IPS-15b (cell line): Measurements from ENCODE around the gene MEA1.
"Not testable (repeated sequence)": the region's sequence is repeated elsewhere in the genome, so short reads cannot be mapped to it uniquely, and the experiment has no call there.

Experiments
- H3K27me3 ChIP-seq: one replicate; pipeline ENCODE4 v1.6.1; 2013; ENCODE audit warnings: low read length; ENCODE audit not compliant: control insufficient read depth, insufficient read depth
- H3K36me3 ChIP-seq: one replicate; pipeline ENCODE4 v1.6.1; 2013; ENCODE audit warnings: low read length; ENCODE audit not compliant: control insufficient read depth, insufficient read depth
- H3K4me1 ChIP-seq: one replicate; pipeline ENCODE4 v1.6.1; 2013; ENCODE audit warnings: mild to moderate bottlenecking, low read length; ENCODE audit not compliant: control insufficient read depth, insufficient read depth
- H3K4me3 ChIP-seq: one replicate; pipeline ENCODE4 v1.5.1; 2013; ENCODE audit warnings: low read depth, low read length
- H3K9ac ChIP-seq: one replicate; pipeline ENCODE4 v1.6.1; 2013; ENCODE audit warnings: low read depth, mild to moderate bottlenecking, low read length
- H3K9me3 ChIP-seq: one replicate; pipeline ENCODE4 v1.6.1; 2013; ENCODE audit warnings: mild to moderate bottlenecking, low read length; ENCODE audit not compliant: control insufficient read depth, insufficient read depth

The MEA1 gene

DNA sequence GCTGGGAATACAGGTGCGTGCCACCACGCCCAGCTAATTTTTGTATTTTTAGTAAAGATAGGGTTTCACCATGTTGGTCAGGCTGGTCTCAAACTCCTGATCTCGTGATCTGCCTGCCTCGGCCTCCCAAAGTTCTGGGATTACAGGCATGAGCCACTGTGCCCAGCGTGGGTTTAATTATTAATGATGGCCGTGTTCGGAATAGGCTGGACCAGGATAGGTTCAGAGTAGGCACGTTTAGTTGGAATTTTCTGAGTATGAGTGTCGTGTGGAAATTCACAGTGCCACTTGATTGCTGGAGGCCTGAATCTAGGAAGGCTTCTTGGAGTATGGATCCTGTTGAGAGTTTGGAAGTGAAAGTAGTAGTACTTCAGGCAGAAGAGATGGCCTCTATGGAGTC, 15.5 kb downstream of the MEA1 start:
- not testable (repeated sequence) for H3K4me3 ChIP-seq, H3K4me1 ChIP-seq, H3K9ac ChIP-seq, H3K9me3 ChIP-seq, H3K27me3 ChIP-seq, H3K36me3 ChIP-seq

DNA sequence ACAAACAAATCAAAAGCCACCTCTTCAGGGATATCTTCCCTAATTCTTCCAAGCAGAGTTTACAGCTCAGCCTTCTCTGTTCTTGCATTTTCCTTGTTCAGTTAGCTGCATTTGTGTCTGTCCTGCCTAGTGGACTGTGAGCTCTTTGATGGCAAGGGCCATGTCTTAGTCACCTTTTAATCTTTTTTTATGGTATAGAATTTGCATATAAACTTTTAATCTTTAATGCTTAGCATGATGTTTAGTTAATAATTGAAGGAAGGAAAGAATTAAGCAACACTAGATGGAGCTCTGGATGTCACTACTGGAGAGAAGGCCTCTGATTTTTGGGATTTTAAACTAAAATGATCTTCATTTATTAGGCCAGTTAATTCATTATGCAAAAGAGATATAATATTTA, 17.2 kb downstream of the MEA1 start:
- no peaks in the 10 kb centered on the region for H3K9me3 ChIP-seq
- H3K9ac ChIP-seq: no peak overlapping the region
- no peaks in the 10 kb centered on the region for H3K4me1 ChIP-seq
- H3K36me3 ChIP-seq: no peaks in the 10 kb centered on the region
- H3K27me3 ChIP-seq: no peaks in the 10 kb centered on the region
- H3K4me3 ChIP-seq: no peak overlapping the region

DNA sequence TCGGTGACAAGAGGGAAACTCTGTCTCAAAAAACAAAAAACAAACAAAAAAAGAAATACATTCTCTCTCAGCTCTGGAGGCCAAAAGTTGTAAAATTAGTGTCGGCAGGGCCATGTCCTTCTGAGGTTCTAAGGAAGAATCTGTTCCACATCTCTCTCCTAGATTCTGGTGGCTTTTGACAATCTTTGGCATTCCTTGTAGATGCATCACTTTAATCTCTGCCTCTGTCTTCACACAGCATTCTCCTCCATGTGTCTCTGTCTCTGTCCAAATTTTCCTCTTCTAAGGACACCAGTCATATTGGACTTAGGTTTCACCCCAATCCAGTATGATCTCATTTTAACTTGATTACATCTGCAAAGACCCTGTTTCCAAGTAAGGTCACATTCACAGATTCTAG, 20.3 kb downstream of the MEA1 start:
- H3K4me3 ChIP-seq: no peak overlapping the region
- H3K27me3 ChIP-seq: no peaks in the 10 kb centered on the region
- no peaks in the 10 kb centered on the region for H3K4me1 ChIP-seq
- no peak overlapping the region for H3K9ac ChIP-seq
- H3K36me3 ChIP-seq: peaks cover 3% of the 10 kb centered on the region
- H3K9me3 ChIP-seq: no peaks in the 10 kb centered on the region

DNA sequence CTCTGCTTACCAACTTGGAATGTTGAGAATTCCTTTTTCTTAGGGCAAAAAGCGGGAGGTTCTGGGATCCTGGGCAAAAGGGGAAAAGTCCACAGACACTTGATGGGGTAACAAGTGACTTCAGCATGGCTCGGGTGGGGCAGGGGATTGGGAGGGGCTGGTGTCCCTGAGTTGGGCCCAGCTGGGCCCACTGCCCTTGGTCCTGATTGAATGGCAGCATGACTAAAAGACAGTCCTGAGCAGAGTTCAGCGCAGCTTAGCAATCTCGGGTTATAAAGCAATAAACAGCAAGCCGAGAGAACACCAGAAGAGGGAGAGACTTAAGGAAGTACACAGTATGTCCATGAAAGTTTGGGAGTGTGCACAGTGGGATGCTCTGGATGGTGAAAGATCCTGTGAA, 23.8 kb downstream of the MEA1 start:
- Histone ChIP-seq H3K4me3 (no peak overlapping the region), H3K4me1 (peaks cover 3% of the 10 kb centered on the region), H3K27me3 (no peaks in the 10 kb centered on the region), H3K36me3 (peaks cover 3% of the 10 kb centered on the region), H3K9ac (no peak overlapping the region), H3K9me3 (no peaks in the 10 kb centered on the region)

DNA sequence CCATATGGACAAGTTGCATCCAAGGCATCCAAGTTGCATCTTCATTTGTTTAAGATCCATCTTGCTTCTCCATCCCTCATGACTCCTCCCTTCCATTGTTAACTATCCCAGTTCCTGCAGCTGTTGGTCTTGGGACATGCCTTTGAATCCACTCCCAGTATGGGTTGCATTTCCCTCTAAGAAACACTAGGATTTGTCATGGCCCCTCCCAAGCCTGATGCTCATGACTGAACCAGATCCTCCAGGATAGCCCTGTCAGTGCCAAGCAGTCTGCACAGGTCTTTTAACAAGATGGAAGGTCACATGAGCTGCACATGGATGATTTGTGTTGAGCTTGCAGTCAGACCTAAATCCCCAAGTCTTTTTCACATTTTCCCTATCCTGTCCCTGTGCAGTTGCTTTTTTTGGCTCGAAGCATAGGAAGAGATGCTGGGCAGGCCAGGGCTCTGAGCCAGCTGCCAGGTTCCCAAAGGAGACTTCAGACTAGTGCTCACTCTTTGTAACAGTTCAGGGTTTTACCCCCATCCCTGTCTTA, 25.2 kb downstream of the MEA1 start:
- H3K9ac ChIP-seq: no peak overlapping the region
- no peaks in the 10 kb centered on the region for H3K27me3 ChIP-seq
- H3K36me3 ChIP-seq: peaks cover 3% of the 10 kb centered on the region
- no peaks in the 10 kb centered on the region for H3K9me3 ChIP-seq
- H3K4me3 ChIP-seq: no peak overlapping the region
- peaks cover 3% of the 10 kb centered on the region for H3K4me1 ChIP-seq

DNA sequence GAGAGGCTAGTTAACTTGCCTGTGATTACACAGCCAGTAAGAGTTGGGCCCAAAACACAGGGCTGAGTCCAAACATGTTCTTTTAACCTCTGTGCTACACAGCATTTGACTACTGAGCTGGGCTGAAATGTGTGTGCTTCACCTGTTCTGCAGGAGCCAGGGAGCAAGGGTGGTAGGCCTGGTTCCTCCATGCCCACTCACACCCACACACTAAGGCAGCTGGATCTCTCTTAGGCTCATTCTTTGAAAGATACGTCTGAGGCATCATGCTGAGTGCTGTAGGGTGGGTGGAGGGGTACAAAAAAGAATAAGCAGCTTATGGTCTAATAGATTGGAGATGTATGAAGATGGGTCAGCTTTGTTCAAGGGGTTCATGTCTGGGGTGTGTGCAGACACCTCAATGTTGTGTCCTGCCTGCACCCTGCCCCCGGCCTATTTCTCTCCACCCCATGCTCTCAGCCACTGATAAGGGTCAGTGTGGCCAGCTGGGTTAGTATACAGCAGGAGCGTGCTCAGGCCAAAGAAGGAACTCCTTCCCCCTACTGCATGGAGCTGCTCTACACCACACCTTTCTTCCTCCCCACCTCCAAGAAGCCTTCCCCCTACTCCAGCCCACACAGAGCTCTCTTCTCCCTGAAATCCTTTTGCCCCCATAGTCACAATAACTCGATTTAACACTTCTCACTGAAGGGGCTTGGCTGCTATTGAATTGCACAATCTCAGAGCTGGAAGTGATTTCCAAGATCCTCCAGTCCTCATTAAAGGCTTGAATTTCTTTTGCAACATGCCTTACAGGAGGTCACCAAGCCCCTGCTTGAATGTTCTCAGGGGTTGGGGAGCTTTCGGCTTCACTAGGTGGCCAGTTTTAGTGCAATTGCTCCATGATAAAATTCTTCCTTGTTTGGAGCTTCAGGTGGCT, 26.0 kb downstream of the MEA1 start:
- Histone ChIP-seq H3K36me3 (peaks cover 3% of the 10 kb centered on the region), H3K9ac (no peak overlapping the region), H3K27me3 (no peaks in the 10 kb centered on the region), H3K4me1 (peaks cover 3% of the 10 kb centered on the region), H3K9me3 (no peaks in the 10 kb centered on the region), H3K4me3 (no peak overlapping the region)

DNA sequence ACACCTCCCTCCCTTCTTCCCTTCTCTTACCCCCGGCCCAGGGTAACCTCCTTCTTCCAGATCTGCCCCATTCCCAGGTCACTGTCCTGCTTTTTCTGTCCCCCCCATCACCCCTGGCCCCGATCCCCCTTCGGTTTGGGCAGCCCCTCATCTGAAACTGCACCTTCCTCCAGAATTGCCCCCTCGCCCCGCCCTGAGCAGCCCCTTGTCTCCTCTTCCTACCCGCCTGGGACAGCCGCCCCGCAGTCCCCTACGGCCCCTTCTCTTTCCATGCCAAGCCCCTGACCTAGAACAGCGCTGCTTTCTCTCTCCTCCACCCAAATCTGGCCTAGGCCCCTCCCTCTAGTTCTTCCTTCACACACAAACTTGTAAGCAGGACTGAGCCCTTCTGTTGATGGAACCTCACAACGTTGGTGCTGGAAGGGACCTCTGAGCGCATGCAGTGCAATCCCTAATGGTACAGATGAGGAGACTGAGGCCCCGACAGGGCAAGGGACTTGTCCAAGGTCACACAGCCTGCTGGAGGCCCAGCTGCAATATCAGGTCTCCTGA, 28.7 kb downstream of the MEA1 start:
- H3K36me3 ChIP-seq: peaks cover under 1% of the 10 kb centered on the region
- H3K4me1 ChIP-seq: peaks cover 3% of the 10 kb centered on the region
- no peaks in the 10 kb centered on the region for H3K9me3 ChIP-seq
- H3K4me3 ChIP-seq: peak overlapping the region; percentile 67
- peak overlapping the region; percentile 83 for H3K9ac ChIP-seq
- H3K27me3 ChIP-seq: no peaks in the 10 kb centered on the region

DNA sequence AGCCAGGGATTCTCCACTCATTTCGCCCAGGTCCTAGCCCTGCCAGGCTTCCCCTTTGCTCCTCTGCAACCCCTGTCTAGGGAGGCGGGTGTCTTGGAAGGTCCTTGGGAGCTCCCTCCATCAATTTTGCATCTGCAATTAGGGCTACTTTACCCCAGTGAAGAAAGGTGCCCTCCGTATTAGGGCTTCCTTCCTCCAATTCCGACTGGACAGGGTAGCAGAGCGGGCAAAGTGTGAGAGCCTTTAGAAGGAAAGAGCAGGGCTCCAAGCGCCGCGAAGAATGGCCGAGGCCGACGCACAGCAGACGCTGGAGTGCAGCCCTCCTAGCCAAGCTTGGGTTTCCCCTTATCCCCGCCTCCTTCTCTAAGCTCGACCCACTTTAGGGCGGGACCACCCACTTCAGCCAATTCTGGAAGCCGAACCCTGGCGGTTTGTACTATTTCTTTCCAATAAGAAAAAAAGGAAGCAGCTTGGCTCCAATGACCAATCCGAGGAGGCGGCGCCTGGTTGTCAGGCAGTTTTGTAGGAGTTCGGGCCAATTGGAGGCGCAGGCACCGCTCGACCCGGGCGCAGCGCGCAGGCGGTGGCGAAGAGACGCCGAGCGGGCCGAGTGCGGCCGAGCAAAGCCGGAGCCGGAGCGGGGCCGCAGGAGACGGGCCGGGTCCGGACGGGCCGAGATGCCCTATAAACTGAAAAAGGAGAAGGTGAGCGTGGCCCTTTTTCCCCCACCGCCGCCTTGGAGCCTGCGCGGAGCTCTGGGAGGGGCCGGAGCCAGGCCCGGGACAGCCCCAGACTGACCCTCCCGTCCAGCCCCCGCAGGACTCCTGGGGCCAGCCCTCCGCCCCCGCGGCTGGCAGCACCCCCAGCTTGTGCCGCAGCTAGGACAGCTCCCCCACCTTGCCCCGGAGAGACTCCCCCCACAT, 29.5 kb downstream of the MEA1 start, which contains the start of gene PPP2R5D:
PPP2R5D (plus strand) TSS at position 570 of the 923 bp plus-strand sequence; CDS start at position 678, 108 bp downstream.
- Histone ChIP-seq H3K9me3 (no peaks in the 10 kb centered on the region), H3K4me3 (peak within 1 kb of the TSS; percentile 77), H3K4me1 (peaks cover 3% of the 10 kb centered on the region), H3K36me3 (no peaks in the 10 kb centered on the region), H3K27me3 (no peaks in the 10 kb centered on the region), H3K9ac (peak within 1 kb of the TSS; percentile 83)

DNA sequence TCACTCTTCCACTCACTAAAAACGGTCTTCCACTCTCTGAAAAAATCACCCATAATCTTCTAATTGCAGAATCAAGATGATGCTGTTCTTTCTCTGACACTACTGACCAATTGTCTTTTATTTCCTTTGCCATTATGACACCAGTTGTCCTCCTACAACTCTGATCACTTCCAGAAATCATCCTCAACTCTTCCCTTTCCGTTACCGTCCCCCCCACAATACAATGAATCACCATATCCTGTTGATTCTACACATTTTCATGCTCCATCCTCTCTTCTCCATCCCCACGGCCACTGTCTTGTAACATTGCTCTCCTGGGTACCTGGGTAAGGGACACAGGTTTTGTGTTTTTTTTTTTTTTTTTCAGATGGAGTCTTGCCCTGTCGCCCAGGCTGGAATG, 31.9 kb downstream of the MEA1 start:
- Histone ChIP-seq H3K4me1 (peaks cover 3% of the 10 kb centered on the region), H3K4me3 (no peak overlapping the region), H3K9ac (no peak overlapping the region), H3K9me3 (no peaks in the 10 kb centered on the region), H3K27me3 (no peaks in the 10 kb centered on the region), H3K36me3 (no peaks in the 10 kb centered on the region)

DNA sequence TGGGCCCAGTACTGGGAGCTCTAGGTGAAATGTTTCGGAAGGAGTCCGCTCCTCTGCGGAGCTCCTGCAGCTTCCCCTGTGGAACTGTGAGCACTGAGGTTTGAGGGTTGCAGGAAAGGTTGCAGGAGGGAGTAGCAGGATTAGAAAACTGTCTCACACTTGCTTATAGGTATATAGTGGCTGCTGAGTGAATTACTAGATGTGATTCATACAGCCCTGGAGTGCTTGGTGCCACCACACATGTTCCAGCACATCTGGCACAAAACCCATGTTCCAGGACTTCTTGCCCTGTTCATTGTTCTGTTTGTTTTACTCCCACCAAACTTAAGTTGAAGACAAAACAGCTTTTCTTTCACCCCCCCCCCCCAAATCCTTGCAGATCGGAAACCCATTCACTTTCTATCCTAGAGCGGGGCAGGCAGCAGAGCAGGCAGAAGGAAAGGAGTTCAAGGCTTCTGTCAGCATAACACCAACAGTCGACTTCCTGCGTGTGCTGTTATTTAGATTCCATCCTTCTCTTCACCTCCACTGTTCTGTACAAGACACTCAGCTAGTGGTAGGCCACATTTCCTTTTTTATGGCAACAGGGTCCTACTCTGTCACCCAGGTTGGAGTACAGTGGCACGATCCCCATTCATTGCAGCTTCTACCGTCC, 34.1 kb downstream of the MEA1 start:
- Histone ChIP-seq H3K4me3 (peak overlapping the region; percentile 83), H3K27me3 (no peaks in the 10 kb centered on the region), H3K9ac (peak overlapping the region; percentile 80), H3K36me3 (no peaks in the 10 kb centered on the region), H3K9me3 (no peaks in the 10 kb centered on the region), H3K4me1 (no peaks in the 10 kb centered on the region)
